HEK293T (cell line): ENCODE measurements around the gene TAOK2.

Experiments
- CTCF ChIA-PET: fragments of 350-600 bp; formaldehyde crosslinking; extraction: SDS; loops from one replicate; lab custom pipeline; 2021; ENCODE audit warnings: antibody characterized with exemption, inconsistent platforms; lab: Yijun Ruan, JAX
- POLR2A ChIA-PET: fragments of 350-600 bp; formaldehyde crosslinking; extraction: SDS; loops from one replicate; lab custom pipeline; 2020; ENCODE audit warnings: antibody characterized with exemption, inconsistent platforms; lab: Yijun Ruan, JAX
- DNase-seq: peaks from one replicate; pipeline ENCODE4 v3.0.0; 2012; ENCODE audit warnings: mixed read lengths; ENCODE audit errors: extremely low spot score
- ARNT ChIP-seq: fragments of 450-650 bp; IDR thresholded peaks from 2 replicates; pipeline ENCODE4 v1.6.1; 2017; ENCODE audit warnings: mild to moderate bottlenecking
- BHLHE40 ChIP-seq: fragments of 450-650 bp; IDR thresholded peaks from 2 replicates; pipeline ENCODE4 v1.6.1; 2016; ENCODE audit warnings: mild to moderate bottlenecking, moderate library complexity, borderline replicate concordance
- CTBP1 ChIP-seq: fragments of 450-650 bp; IDR thresholded peaks from 2 replicates; pipeline ENCODE4 v1.6.1; 2016; ENCODE audit warnings: borderline replicate concordance
- ELF4 ChIP-seq: fragments of 450-650 bp; IDR thresholded peaks from 2 replicates; pipeline ENCODE4 v1.6.1; 2017; ENCODE audit warnings: antibody characterized with exemption
- FOXA1 ChIP-seq: fragments of 450-650 bp; IDR thresholded peaks from 2 replicates; pipeline ENCODE4 v1.6.1; 2016; ENCODE audit warnings: mild to moderate bottlenecking
- FOXK2 ChIP-seq: fragments of 450-650 bp; IDR thresholded peaks from 2 replicates; pipeline ENCODE4 v1.6.1; 2016; ENCODE audit warnings: mild to moderate bottlenecking
- FOXM1 ChIP-seq: fragments of 450-650 bp; IDR thresholded peaks from 2 replicates; pipeline ENCODE4 v1.6.1; 2017; ENCODE audit warnings: mild to moderate bottlenecking, borderline replicate concordance
- HDGF ChIP-seq: fragments of 450-650 bp; IDR thresholded peaks from 2 replicates; pipeline ENCODE4 v1.6.1; 2017; ENCODE audit warnings: antibody characterized with exemption, borderline replicate concordance
- L3MBTL2 ChIP-seq: fragments of 450-650 bp; conservative IDR thresholded peaks from 2 replicates; pipeline ENCODE4 v1.6.1; 2016; ENCODE audit warnings: mild to moderate bottlenecking
- LEF1 ChIP-seq: fragments of 450-650 bp; IDR thresholded peaks from 2 replicates; pipeline ENCODE4 v1.6.1; 2017; ENCODE audit warnings: mild to moderate bottlenecking, borderline replicate concordance
- NFRKB ChIP-seq: fragments of 450-650 bp; IDR thresholded peaks from 2 replicates; pipeline ENCODE4 v1.6.1; 2016; ENCODE audit warnings: mild to moderate bottlenecking, moderate library complexity
- PKNOX1 ChIP-seq: fragments of 450-650 bp; IDR thresholded peaks from 2 replicates; pipeline ENCODE4 v1.6.1; 2016
- SP1 ChIP-seq: fragments of 450-650 bp; IDR thresholded peaks from 2 replicates; pipeline ENCODE4 v1.6.1; 2017
- SUZ12 ChIP-seq: fragments of 450-650 bp; IDR thresholded peaks from 2 replicates; pipeline ENCODE4 v1.6.1; 2016; ENCODE audit warnings: mild to moderate bottlenecking
- TARDBP ChIP-seq: fragments of 450-650 bp; IDR thresholded peaks from 2 replicates; pipeline ENCODE4 v1.6.1; 2016
- ZNF384 ChIP-seq: fragments of 450-650 bp; IDR thresholded peaks from 2 replicates; pipeline ENCODE4 v1.6.1; 2016

The TAOK2 gene

GRCh38 chr16:29989111-29989858, 15.6 kb downstream of the TAOK2 start:
- CTCF ChIA-PET: interaction anchor here (0.7 to 1.0 kb wide), 3 partner anchors 13 to 141 kb away, joined by 3 read pairs; no protein-coding TSS in a partner anchor
- DNase-seq: no peak
- POLR2A ChIA-PET: interaction anchor here (0.7 to 7.6 kb wide), 5 partner anchors 10 to 89 kb away, joined by 3 to 72 read pairs (median 3); partner anchors contain the start of genes ASPHD1 and TAOK2
- TF ChIP-seq ARNT: no peak
- TF ChIP-seq TARDBP: no peak
- no peak for TF ChIP-seq HDGF
- no peak for TF ChIP-seq SUZ12
- TF ChIP-seq SP1: no peak
- no peak for TF ChIP-seq ELF4
- TF ChIP-seq FOXM1: no peak
- TF ChIP-seq BHLHE40: no peak
- TF ChIP-seq PKNOX1: no peak
- TF ChIP-seq L3MBTL2: no peak
- no peak for TF ChIP-seq FOXK2
- no peak for TF ChIP-seq NFRKB

DNA sequence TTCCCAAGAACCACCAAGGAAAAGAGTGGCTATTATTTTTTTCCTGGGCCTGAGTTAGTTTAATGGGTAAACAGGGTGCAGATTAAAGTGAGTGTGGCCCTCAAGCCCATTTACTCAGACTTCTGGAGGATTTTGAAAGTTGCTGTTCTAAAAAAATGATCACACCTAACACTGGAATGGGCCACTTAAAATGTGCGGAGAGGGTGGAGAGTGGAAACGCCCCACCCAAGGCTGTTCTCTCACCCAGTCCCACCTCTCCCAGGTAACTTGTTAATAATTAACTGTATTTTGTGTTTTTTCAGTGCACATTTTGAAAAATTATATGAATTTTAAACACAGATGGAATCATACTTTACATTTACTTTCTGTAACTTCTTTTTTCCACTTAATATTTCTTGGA, 16.4 kb downstream of the TAOK2 start:
- ChIA-PET POLR2A (interaction anchor here (0.7 to 7.6 kb wide), 4 partner anchors 11 to 49 kb away, joined by 3 to 72 read pairs (median 38); partner anchors contain the start of gene TAOK2), CTCF (interaction anchor here (0.7 kb wide), 1 partner anchor 142 kb away, joined by 3 read pairs; no protein-coding TSS in a partner anchor)
- no peak for DNase-seq
- no peak for TF ChIP-seq SUZ12

DNA sequence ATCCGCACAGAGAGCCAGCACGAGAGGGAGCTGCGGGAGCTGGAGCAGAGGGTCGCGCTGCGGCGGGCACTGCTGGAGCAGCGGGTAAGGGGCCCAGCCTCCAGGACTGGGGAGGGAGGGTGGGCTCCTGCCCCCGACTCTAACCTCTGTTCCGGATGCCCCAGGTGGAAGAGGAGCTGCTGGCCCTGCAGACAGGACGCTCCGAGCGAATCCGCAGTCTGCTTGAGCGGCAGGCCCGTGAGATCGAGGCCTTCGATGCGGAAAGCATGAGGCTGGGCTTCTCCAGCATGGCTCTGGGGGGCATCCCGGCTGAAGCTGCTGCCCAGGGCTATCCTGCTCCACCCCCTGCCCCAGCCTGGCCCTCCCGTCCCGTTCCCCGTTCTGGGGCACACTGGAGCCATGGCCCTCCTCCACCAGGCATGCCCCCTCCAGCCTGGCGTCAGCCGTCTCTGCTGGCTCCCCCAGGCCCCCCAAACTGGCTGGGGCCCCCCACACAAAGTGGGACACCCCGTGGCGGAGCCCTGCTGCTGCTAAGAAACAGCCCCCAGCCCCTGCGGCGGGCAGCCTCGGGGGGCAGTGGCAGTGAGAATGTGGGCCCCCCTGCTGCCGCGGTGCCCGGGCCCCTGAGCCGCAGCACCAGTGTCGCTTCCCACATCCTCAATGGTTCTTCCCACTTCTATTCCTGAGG, 17.4 kb downstream of the TAOK2 start:
- ChIA-PET POLR2A (interaction anchor here (0.6 to 5.9 kb wide), 3 partner anchors 9 to 92 kb away, joined by 3 to 74 read pairs (median 70); partner anchors contain the start of genes SEZ6L2 and TAOK2), CTCF (interaction anchor here (2.4 kb wide), 1 partner anchor 16 kb away, joined by 5 read pairs; no protein-coding TSS in a partner anchor)
- no peak for DNase-seq
- TF ChIP-seq FOXA1 (no peak), NFRKB (no peak), LEF1 (no peak), FOXK2 (no peak), SUZ12 (no peak), ELF4 (no peak), FOXM1 (no peak), L3MBTL2 (no peak), PKNOX1 (no peak)

- ChIA-PET POLR2A (interaction anchor here (0.6 to 5.9 kb wide), 3 partner anchors 9 to 92 kb away, joined by 3 to 74 read pairs (median 70); partner anchors contain the start of genes SEZ6L2 and TAOK2), CTCF (interaction anchor here (2.4 kb wide), 1 partner anchor 16 kb away, joined by 5 read pairs; no protein-coding TSS in a partner anchor)
- no peak for DNase-seq
- TF ChIP-seq PKNOX1 (no peak), CTBP1 (no peak), SP1 (no peak), ZNF384 (no peak), ELF4 (no peak), FOXK2 (no peak), L3MBTL2 (no peak), ARNT (no peak), NFRKB (no peak), BHLHE40 (no peak), TARDBP (no peak), FOXM1 (no peak)
Measured at GRCh38 chr16:29991571-29991904, 17.9 kb downstream of the TAOK2 start.

DNA sequence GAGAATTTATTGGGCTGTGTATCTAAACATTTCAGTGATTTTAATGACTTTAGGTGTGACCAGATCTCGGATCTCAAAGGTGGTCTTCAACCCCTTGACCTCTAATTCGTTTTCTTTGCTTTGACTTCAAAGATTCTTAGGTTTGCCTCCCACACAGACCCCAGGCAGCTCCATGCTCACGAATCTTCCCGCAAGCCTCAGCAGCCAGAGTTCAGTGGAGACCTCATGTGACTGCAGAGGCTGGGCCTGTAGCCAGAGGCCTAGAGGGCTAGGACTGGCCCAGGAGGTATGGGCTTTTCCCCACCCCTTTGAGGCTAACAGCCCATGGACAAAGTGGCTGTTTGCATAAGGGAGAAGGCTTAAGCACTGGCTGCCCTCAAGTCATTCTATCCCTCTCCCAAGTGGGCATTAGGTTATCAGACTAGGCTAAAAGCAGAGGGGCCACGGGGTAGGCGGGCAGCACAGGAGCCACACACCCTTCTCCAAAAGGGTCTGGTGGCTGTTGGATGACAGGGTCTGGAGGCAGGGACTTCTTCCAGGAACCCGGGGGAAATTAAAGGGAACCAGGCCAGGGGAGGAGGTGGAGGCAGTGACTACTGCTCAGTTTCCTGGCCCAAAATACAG, 18.8 kb downstream of the TAOK2 start:
- ChIA-PET POLR2A (interaction anchor here (1.1 to 5.9 kb wide), 6 partner anchors 10 to 131 kb away, joined by 3 to 74 read pairs (median 26); partner anchors contain the start of genes KCTD13, TAOK2 and TMEM219), CTCF (interaction anchor here (2.4 to 2.6 kb wide), 2 partner anchors 17 to 49 kb away, joined by 5 to 7 read pairs; no protein-coding TSS in a partner anchor)
- no peak for DNase-seq
- TF ChIP-seq LEF1: no peak
- TF ChIP-seq FOXK2: no peak

DNA sequence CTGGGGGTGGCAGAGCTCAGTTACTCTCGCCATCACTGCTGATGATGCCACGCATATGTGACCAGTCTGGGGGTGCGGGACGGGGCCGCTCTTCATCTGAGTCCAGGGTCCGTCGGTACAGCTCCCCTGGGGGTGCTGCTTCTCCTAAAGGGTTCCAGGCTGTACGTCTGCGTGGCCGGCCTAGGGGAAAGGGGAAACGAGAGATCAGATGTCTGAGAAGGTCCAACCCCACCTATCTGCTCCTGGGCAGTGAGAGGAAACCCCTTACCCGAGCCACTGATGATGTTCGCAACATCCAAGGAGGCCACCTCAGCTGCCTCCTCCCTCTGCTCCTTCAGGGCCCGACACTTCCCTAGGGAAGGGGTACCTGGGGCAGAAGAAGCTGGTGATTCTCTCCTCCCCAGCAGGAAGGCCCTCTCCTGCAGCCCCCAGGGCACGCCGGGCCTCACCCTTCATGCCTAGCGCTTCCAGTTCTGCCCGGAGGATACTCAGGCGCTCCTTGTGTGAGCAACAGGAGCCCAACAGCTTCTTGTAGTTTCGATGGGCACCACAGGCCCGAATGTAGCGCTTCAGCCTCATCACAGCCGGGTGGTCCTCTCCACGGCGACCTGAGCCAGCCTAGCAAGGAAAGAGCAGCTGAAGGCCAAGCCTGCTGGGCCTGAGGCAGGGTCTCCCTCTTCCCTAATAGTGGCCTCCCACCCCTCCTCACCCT, 19.7 kb downstream of the TAOK2 start:
- no peak for DNase-seq
- ChIA-PET CTCF (interaction anchor here (0.7 to 2.6 kb wide), 4 partner anchors 18 to 50 kb away, joined by 3 to 7 read pairs (median 4); no protein-coding TSS in a partner anchor), POLR2A (interaction anchor here (0.9 to 5.9 kb wide), 11 partner anchors 9 to 132 kb away, joined by 3 to 74 read pairs (median 4); partner anchors contain the start of genes KCTD13, SEZ6L2, TAOK2 and TMEM219)
- no peak for TF ChIP-seq FOXK2
- no peak for TF ChIP-seq FOXM1
- TF ChIP-seq ELF4: peak; percentile 5; the same call in 1 of the 2 replicates
